MM.1S (cell line): Measurements from ENCODE around the gene DMTF1.
A peak's percentile ranks its signal among the peaks of the same experiment; 100 is the strongest.

Experiments used
- DNase-seq: peaks from one replicate; pipeline ENCODE4 v3.0.0-alpha.2; 2015
- H2AFZ ChIP-seq: fragments of 300-600 bp; sonication (generic); 2 replicates; pipeline ENCODE4 v1.6.0; 2016; ENCODE audit warnings: antibody characterized with exemption, low read length
- H3F3A ChIP-seq: fragments of 300-600 bp; sonication (generic); 2 replicates; pipeline ENCODE4 v1.6.1; 2016; ENCODE audit warnings: mild to moderate bottlenecking, antibody characterized with exemption, low read length, moderate library complexity, mixed read lengths; ENCODE audit not compliant: insufficient read depth
- H3K27ac ChIP-seq: fragments of 300-600 bp; sonication (generic); 2 replicates; pipeline ENCODE4 v1.5.1; 2016; ENCODE audit warnings: mild to moderate bottlenecking, low read length
- H3K27me3 ChIP-seq: fragments of 300-600 bp; sonication (generic); replicated peaks from 2 replicates; pipeline ENCODE4 v1.6.0; 2016; ENCODE audit warnings: low read length; ENCODE audit not compliant: insufficient read depth
- H3K36me3 ChIP-seq: fragments of 300-600 bp; sonication (generic); replicated peaks from 2 replicates; pipeline ENCODE4 v1.6.1; 2016; ENCODE audit warnings: mild to moderate bottlenecking, low read length, mixed read lengths; ENCODE audit not compliant: insufficient read depth
- H3K4me1 ChIP-seq: fragments of 300-600 bp; sonication (generic); 2 replicates; pipeline ENCODE4 v1.6.1; 2016; ENCODE audit warnings: low read length, mixed read lengths
- H3K4me2 ChIP-seq: fragments of 300-600 bp; sonication (generic); 2 replicates; pipeline ENCODE4 v1.6.0; 2016; ENCODE audit warnings: low read depth, low read length
- H3K4me3 ChIP-seq: fragments of 300-600 bp; sonication (generic); 2 replicates; pipeline ENCODE4 v1.5.1; 2016; ENCODE audit warnings: low read length, mixed read lengths
- H3K79me2 ChIP-seq: fragments of 300-600 bp; sonication (generic); 2 replicates; pipeline ENCODE4 v1.6.1; 2016; ENCODE audit warnings: mixed run types, low read length, mixed read lengths
- H3K9ac ChIP-seq: fragments of 300-600 bp; sonication (generic); 2 replicates; pipeline ENCODE4 v1.6.1; 2016; ENCODE audit warnings: low read length, mixed read lengths
- H3K9me2 ChIP-seq: fragments of 300-600 bp; sonication (generic); replicated peaks from 2 replicates; pipeline ENCODE4 v1.6.1; 2016; ENCODE audit warnings: mild to moderate bottlenecking, low read length, mixed read lengths; ENCODE audit not compliant: insufficient read depth
- H3K9me3 ChIP-seq: fragments of 300-600 bp; sonication (generic); replicated peaks from 2 replicates; pipeline ENCODE4 v1.6.1; 2016; ENCODE audit warnings: mild to moderate bottlenecking, low read length, mixed read lengths; ENCODE audit not compliant: insufficient read depth
- H4K20me1 ChIP-seq: fragments of 300-600 bp; sonication (generic); 2 replicates; pipeline ENCODE4 v1.6.1; 2016; ENCODE audit warnings: mild to moderate bottlenecking, low read length, moderate library complexity, mixed read lengths; ENCODE audit not compliant: insufficient read depth
- EZH2 ChIP-seq: fragments of 300-600 bp; sonication (generic); optimal IDR thresholded peaks from 2 replicates; pipeline ENCODE3; 2017; ENCODE audit warnings: low read depth, mild to moderate bottlenecking, antibody characterized with exemption, low read length, mixed read lengths
- EZH2phosphoT487 ChIP-seq: fragments of 300-600 bp; sonication (generic); IDR thresholded peaks from 2 replicates; pipeline ENCODE4 v1.6.1; 2018; ENCODE audit warnings: antibody characterized with exemption, low read length
- TF ChIP-seq, protein P1 (sequence below): fragments of 300-600 bp; sonication (generic); IDR thresholded peaks from 2 replicates; pipeline ENCODE4 v1.5.1; 2016; ENCODE audit warnings: antibody characterized with exemption, low read length, mixed read lengths

The DMTF1 gene

DNA sequence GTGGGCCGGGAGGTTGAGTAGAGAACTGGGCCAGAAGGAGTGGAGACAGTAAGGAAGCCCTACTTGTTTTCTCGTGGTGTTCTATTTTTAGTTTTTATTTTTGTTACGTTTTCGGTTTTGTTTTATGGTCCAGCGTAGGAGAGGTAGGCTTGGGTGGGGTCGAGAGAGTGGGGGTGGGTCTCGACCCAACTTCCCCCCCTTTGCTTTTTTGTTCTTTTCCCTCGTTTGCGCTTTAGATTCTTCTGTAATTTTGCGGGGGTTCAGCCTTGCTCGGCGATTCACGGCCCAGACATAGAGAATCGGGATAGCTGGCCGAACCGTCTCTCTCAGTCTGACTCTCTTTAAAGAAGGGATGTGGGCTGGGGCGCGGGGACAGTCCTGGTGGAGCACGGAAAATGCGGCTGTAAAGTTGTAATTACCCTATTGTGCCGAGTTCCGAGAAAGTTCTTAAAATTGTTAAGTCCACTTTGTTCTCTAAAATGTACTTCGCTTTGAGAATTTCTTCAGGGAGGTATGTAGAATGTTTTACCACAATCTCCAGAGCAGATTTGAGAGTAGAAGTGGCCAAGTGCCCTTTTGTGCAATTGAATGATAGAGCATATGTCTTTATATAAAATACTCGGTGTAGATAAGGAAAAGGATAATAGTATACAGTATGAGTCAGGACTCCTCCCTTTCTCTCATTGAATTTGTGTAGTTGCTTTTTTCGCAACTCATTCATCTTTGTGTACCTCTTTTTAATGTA, 816 bp downstream of the DMTF1 start:
- TF ChIP-seq EZH2 (no peak), EZH2phosphoT487 (no peak)
- TF ChIP-seq, protein P1, sequence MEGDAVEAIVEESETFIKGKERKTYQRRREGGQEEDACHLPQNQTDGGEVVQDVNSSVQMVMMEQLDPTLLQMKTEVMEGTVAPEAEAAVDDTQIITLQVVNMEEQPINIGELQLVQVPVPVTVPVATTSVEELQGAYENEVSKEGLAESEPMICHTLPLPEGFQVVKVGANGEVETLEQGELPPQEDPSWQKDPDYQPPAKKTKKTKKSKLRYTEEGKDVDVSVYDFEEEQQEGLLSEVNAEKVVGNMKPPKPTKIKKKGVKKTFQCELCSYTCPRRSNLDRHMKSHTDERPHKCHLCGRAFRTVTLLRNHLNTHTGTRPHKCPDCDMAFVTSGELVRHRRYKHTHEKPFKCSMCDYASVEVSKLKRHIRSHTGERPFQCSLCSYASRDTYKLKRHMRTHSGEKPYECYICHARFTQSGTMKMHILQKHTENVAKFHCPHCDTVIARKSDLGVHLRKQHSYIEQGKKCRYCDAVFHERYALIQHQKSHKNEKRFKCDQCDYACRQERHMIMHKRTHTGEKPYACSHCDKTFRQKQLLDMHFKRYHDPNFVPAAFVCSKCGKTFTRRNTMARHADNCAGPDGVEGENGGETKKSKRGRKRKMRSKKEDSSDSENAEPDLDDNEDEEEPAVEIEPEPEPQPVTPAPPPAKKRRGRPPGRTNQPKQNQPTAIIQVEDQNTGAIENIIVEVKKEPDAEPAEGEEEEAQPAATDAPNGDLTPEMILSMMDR = no peak
- H3K9me2 ChIP-seq = no peaks in the 10 kb centered on the region
- peak; percentile 37 for DNase-seq
- H2AFZ ChIP-seq = peak overlapping the region; percentile 59; the same call in 1 of the 2 replicates
- peaks cover 53% of the 10 kb centered on the region for H3K79me2 ChIP-seq
- no peaks in the 10 kb centered on the region for H3K27me3 ChIP-seq
- H3K27ac ChIP-seq = peak overlapping the region; percentile 85
- H3K4me3 ChIP-seq = peak overlapping the region; percentile 66
- H3K36me3 ChIP-seq = no peaks in the 10 kb centered on the region
- 0 out of 2 replicates have a peak, but pooled peaks cover 10% of the 10 kb centered on the region for H3F3A ChIP-seq
- peak overlapping the region; percentile 77 for H3K9ac ChIP-seq
- peaks cover 17% of the 10 kb centered on the region; the same call in 1 of the 2 replicates for H3K4me1 ChIP-seq
- peaks cover 11% of the 10 kb centered on the region; the same call in 1 of the 2 replicates for H4K20me1 ChIP-seq
- no peaks in the 10 kb centered on the region for H3K9me3 ChIP-seq
- H3K4me2 ChIP-seq = peak overlapping the region; percentile 92

DNA sequence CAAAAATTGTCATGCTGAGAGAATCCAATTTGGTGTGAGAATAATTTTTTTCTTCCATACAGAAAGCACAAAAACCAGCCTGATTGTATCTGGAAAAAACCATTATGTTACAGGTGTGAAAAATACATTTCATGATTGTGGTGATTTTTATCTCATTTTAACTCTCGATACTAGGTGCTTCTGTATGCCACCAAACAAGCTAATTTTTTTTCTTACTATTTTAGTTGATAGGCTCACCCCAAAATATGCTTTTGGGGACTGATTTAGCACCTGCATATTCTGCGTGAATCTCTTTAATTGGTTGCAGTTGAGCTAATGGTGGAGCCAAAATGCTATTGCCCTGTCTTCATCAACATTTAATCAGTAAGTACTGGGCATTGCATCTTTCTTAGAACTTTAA, 1.9 kb downstream of the DMTF1 start:
- no peak for DNase-seq
- H3K36me3 ChIP-seq = no peaks in the 10 kb centered on the region
- peaks cover 64% of the 10 kb centered on the region for H3K79me2 ChIP-seq
- no peak overlapping the region for H2AFZ ChIP-seq
- no peaks in the 10 kb centered on the region for H3K9me2 ChIP-seq
- H3F3A ChIP-seq = 0 out of 2 replicates have a peak, but pooled peaks cover 10% of the 10 kb centered on the region
- no peaks in the 10 kb centered on the region for H3K9me3 ChIP-seq
- H3K27ac ChIP-seq = no peak overlapping the region
- peak overlapping the region; percentile 92 for H3K4me2 ChIP-seq
- H3K9ac ChIP-seq = peak overlapping the region; percentile 77; the same call in 1 of the 2 replicates
- peaks cover 11% of the 10 kb centered on the region; the same call in 1 of the 2 replicates for H4K20me1 ChIP-seq
- TF ChIP-seq, protein P1 = no peak
- TF ChIP-seq EZH2phosphoT487 (no peak), EZH2 (no peak)
- H3K27me3 ChIP-seq = no peaks in the 10 kb centered on the region
- H3K4me3 ChIP-seq = peak overlapping the region; percentile 66
- H3K4me1 ChIP-seq = peaks cover 17% of the 10 kb centered on the region; the same call in 1 of the 2 replicates

DNA sequence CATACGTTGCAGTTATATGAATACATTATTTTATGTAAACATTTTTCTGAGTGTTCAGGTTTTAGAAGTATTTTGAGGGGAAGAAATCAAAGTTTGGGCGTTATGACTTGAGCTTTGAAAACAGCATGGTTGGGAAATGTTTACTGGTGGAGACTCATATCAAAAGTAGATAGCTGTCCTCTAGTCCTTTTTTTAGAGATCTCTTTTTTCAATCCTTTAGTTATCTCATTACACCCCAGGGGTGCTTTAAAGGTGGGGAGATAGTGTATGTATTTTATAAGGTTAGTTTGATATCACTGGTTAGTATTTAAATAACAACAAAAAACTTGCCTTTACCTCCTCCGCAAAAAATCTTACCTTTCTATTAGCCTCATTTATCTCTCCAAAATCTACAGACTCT, 2.3 kb downstream of the DMTF1 start:
- Histone ChIP-seq H3K9me3 (no peaks in the 10 kb centered on the region), H3K36me3 (no peaks in the 10 kb centered on the region), H3K9ac (no peak overlapping the region), H3K4me3 (peak overlapping the region; percentile 66), H3K4me2 (peak overlapping the region; percentile 92), H2AFZ (no peak overlapping the region), H3K79me2 (peaks cover 68% of the 10 kb centered on the region), H3K27ac (no peak overlapping the region), H3F3A (0 out of 2 replicates have a peak, but pooled peaks cover 10% of the 10 kb centered on the region), H3K27me3 (no peaks in the 10 kb centered on the region), H3K9me2 (no peaks in the 10 kb centered on the region), H4K20me1 (peaks cover 11% of the 10 kb centered on the region; the same call in 1 of the 2 replicates), H3K4me1 (peaks cover 17% of the 10 kb centered on the region; the same call in 1 of the 2 replicates)
- DNase-seq = no peak
- TF ChIP-seq EZH2 (no peak), EZH2phosphoT487 (no peak)
- TF ChIP-seq, protein P1 = no peak
